ENCODE results near the gene ANO2. TPM values are rescaled to one million over a fixed set of nuclear protein-coding genes. Genes with fewer than 3 reads are reported as not detected.

Gene ANO2
- 1 to 10 TPM in 1 of 4 donors, under 1 TPM in 1, not detected in 2; 0.31 to 6.2 TPM for polyA plus RNA-seq
- long read RNA-seq, donor 1: 0 reads
- long read RNA-seq, donor 2: 0 reads
- long read RNA-seq, donor 3: 0 reads
- long read RNA-seq, donor 4: 0 reads
- long read RNA-seq, donor 5: 0 reads
- long read RNA-seq, donor 6: 0 reads
- long read RNA-seq, donor 7: 0 reads
- long read RNA-seq, donor 8: 0 reads
- long read RNA-seq, donor 9: 0 reads
- long read RNA-seq, donor 10: 0 reads

GRCh38 chr12:5945071-5946008 lies at the start of gene ANO2:
ANO2 (minus strand) TSS chr12:5945259; CDS start chr12:5945217, 42 bp downstream.
- Histone ChIP-seq H3K27ac (ENCODE audit: low read depth in 1 of 3, low read length in 2 of 3) (no peak within 1 kb of the TSS), H3K27me3 (ENCODE audit: control insufficient read depth in 3 of 3, insufficient read depth in 3 of 3, low read length in 3 of 3) (peaks cover 13 to 54% (median 22%) of the 10 kb centered on the region in 3 donors), H3K4me3 (ENCODE audit: low read depth in 1 of 3, low read length in 3 of 3) (peak within 1 kb of the TSS in 1 of 3 donors; percentile 25), H3K9me3 (ENCODE audit: control insufficient read depth in 2 of 2, insufficient read depth in 1 of 2, low read depth in 1 of 2, low read length in 1 of 2) (no peaks in the 10 kb centered on the region), H3K4me1 (ENCODE audit: control insufficient read depth in 3 of 3, insufficient read depth in 2 of 3, low read depth in 1 of 3, low read length in 2 of 3) (peaks cover 0 to 2% (median 0%) of the 10 kb centered on the region in 3 donors), H3K36me3 (ENCODE audit: control insufficient read depth in 3 of 3, insufficient read depth in 2 of 3, low read depth in 1 of 3, low read length in 3 of 3) (no peaks in the 10 kb centered on the region)
- DNase-seq (peak in 1 of 2 donors; percentile 36), FAIRE-seq (no peak)
- WGBS, 3 donors: 5 to 7% (median 7%) methylated on average over 52 to 66 of the region's 66 CpGs

GRCh38 chr12:5989621-5990020 lies 44.6 kb upstream of the ANO2 start:
- DNase-seq (no peak), FAIRE-seq (no peak)
- Histone ChIP-seq H3K4me1 (ENCODE audit: control insufficient read depth in 3 of 3, insufficient read depth in 2 of 3, low read depth in 1 of 3, low read length in 2 of 3) (no peaks in the 10 kb centered on the region), H3K36me3 (ENCODE audit: control insufficient read depth in 3 of 3, insufficient read depth in 2 of 3, low read depth in 1 of 3, low read length in 3 of 3) (no peaks in the 10 kb centered on the region), H3K27me3 (ENCODE audit: control insufficient read depth in 3 of 3, insufficient read depth in 3 of 3, low read length in 3 of 3) (no peaks in the 10 kb centered on the region), H3K27ac (ENCODE audit: low read depth in 1 of 3, low read length in 2 of 3) (no peak overlapping the region), H3K9me3 (ENCODE audit: control insufficient read depth in 2 of 2, insufficient read depth in 1 of 2, low read depth in 1 of 2, low read length in 1 of 2) (no peaks in the 10 kb centered on the region), H3K4me3 (ENCODE audit: low read depth in 1 of 3, low read length in 3 of 3) (no peak overlapping the region)
- WGBS, 3 donors: 87 to 90% (median 89%) methylated on average over 3 of the region's 3 CpGs

- H3K4me3 ChIP-seq (ENCODE audit: low read depth in 1 of 3, low read length in 3 of 3): no peak overlapping the region
- DNase-seq (peak; percentile 73 to 85), FAIRE-seq (no peak)
- 4 to 5% (median 4%) methylated on average over 10 of the region's 10 CpGs for WGBS, 3 donors
- no peaks in the 10 kb centered on the region for H3K4me1 ChIP-seq (ENCODE audit: control insufficient read depth in 3 of 3, insufficient read depth in 2 of 3, low read depth in 1 of 3, low read length in 2 of 3)
- no peak overlapping the region for H3K27ac ChIP-seq (ENCODE audit: low read depth in 1 of 3, low read length in 2 of 3)
- no peaks in the 10 kb centered on the region for H3K9me3 ChIP-seq (ENCODE audit: control insufficient read depth in 2 of 2, insufficient read depth in 1 of 2, low read depth in 1 of 2, low read length in 1 of 2)
- H3K27me3 ChIP-seq (ENCODE audit: control insufficient read depth in 3 of 3, insufficient read depth in 3 of 3, low read length in 3 of 3): no peaks in the 10 kb centered on the region
- no peaks in the 10 kb centered on the region for H3K36me3 ChIP-seq (ENCODE audit: control insufficient read depth in 3 of 3, insufficient read depth in 2 of 3, low read depth in 1 of 3, low read length in 3 of 3)
Observed at GRCh38 chr12:5988659-5989116, 43.6 kb upstream of the ANO2 start.

DNA sequence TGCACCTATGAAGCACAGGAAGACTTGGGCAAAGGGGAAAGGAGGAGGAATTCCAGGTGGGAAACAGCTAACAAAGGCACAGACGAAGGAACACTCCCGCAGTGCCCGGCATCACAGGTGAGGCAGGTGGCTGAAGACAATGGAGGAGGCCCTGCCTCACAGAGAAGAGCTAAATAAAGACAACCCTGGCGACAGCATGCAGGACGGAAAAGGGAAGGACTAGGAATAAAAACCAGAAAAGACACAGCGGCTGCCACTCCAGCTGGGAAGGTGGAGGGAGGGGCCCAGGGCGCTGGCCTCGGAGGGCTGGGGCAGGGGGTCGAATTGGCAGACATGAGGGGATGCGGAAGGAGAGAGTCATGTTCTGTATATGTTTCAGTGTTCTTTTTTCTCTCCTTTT lies 43.0 kb upstream of the ANO2 start:
- DNase-seq (no peak), FAIRE-seq (no peak)
- Histone ChIP-seq H3K27me3 (ENCODE audit: control insufficient read depth in 3 of 3, insufficient read depth in 3 of 3, low read length in 3 of 3) (no peaks in the 10 kb centered on the region), H3K4me1 (ENCODE audit: control insufficient read depth in 3 of 3, insufficient read depth in 2 of 3, low read depth in 1 of 3, low read length in 2 of 3) (no peaks in the 10 kb centered on the region), H3K9me3 (ENCODE audit: control insufficient read depth in 2 of 2, insufficient read depth in 1 of 2, low read depth in 1 of 2, low read length in 1 of 2) (no peaks in the 10 kb centered on the region), H3K36me3 (ENCODE audit: control insufficient read depth in 3 of 3, insufficient read depth in 2 of 3, low read depth in 1 of 3, low read length in 3 of 3) (no peaks in the 10 kb centered on the region), H3K27ac (ENCODE audit: low read depth in 1 of 3, low read length in 2 of 3) (no peak overlapping the region), H3K4me3 (ENCODE audit: low read depth in 1 of 3, low read length in 3 of 3) (no peak overlapping the region)
- WGBS, 3 donors: 62 to 68% (median 64%) methylated on average over 10 of the region's 10 CpGs

GRCh38 chr12:5987573-5987972 lies 42.5 kb upstream of the ANO2 start:
- H3K9me3 ChIP-seq (ENCODE audit: control insufficient read depth in 2 of 2, insufficient read depth in 1 of 2, low read depth in 1 of 2, low read length in 1 of 2): no peaks in the 10 kb centered on the region
- no peak overlapping the region for H3K27ac ChIP-seq (ENCODE audit: low read depth in 1 of 3, low read length in 2 of 3)
- H3K4me3 ChIP-seq (ENCODE audit: low read depth in 1 of 3, low read length in 3 of 3): no peak overlapping the region
- H3K27me3 ChIP-seq (ENCODE audit: control insufficient read depth in 3 of 3, insufficient read depth in 3 of 3, low read length in 3 of 3): no peaks in the 10 kb centered on the region
- WGBS, 3 donors: 76 to 86% (median 80%) methylated on average over 5 of the region's 5 CpGs
- no peak for FAIRE-seq
- H3K36me3 ChIP-seq (ENCODE audit: control insufficient read depth in 3 of 3, insufficient read depth in 2 of 3, low read depth in 1 of 3, low read length in 3 of 3): no peaks in the 10 kb centered on the region
- H3K4me1 ChIP-seq (ENCODE audit: control insufficient read depth in 3 of 3, insufficient read depth in 2 of 3, low read depth in 1 of 3, low read length in 2 of 3): no peaks in the 10 kb centered on the region
- no peak for DNase-seq

GRCh38 chr12:5985471-5985870 lies 40.4 kb upstream of the ANO2 start:
- H3K9me3 ChIP-seq (ENCODE audit: control insufficient read depth in 2 of 2, insufficient read depth in 1 of 2, low read depth in 1 of 2, low read length in 1 of 2): no peaks in the 10 kb centered on the region
- H3K27ac ChIP-seq (ENCODE audit: low read depth in 1 of 3, low read length in 2 of 3): no peak overlapping the region
- H3K36me3 ChIP-seq (ENCODE audit: control insufficient read depth in 3 of 3, insufficient read depth in 2 of 3, low read depth in 1 of 3, low read length in 3 of 3): no peaks in the 10 kb centered on the region
- no peak for DNase-seq
- H3K4me3 ChIP-seq (ENCODE audit: low read depth in 1 of 3, low read length in 3 of 3): no peak overlapping the region
- FAIRE-seq: no peak
- WGBS, 3 donors: 42 to 65% (median 59%) methylated on average over 8 of the region's 8 CpGs
- no peaks in the 10 kb centered on the region for H3K4me1 ChIP-seq (ENCODE audit: control insufficient read depth in 3 of 3, insufficient read depth in 2 of 3, low read depth in 1 of 3, low read length in 2 of 3)
- no peaks in the 10 kb centered on the region for H3K27me3 ChIP-seq (ENCODE audit: control insufficient read depth in 3 of 3, insufficient read depth in 3 of 3, low read length in 3 of 3)

- H3K27me3 ChIP-seq (ENCODE audit: control insufficient read depth in 3 of 3, insufficient read depth in 3 of 3, low read length in 3 of 3): no peaks in the 10 kb centered on the region
- H3K4me1 ChIP-seq (ENCODE audit: control insufficient read depth in 3 of 3, insufficient read depth in 2 of 3, low read depth in 1 of 3, low read length in 2 of 3): no peaks in the 10 kb centered on the region
- DNase-seq (no peak), FAIRE-seq (no peak)
- no peak overlapping the region for H3K4me3 ChIP-seq (ENCODE audit: low read depth in 1 of 3, low read length in 3 of 3)
- H3K27ac ChIP-seq (ENCODE audit: low read depth in 1 of 3, low read length in 2 of 3): no peak overlapping the region
- no peaks in the 10 kb centered on the region for H3K9me3 ChIP-seq (ENCODE audit: control insufficient read depth in 2 of 2, insufficient read depth in 1 of 2, low read depth in 1 of 2, low read length in 1 of 2)
- no peaks in the 10 kb centered on the region for H3K36me3 ChIP-seq (ENCODE audit: control insufficient read depth in 3 of 3, insufficient read depth in 2 of 3, low read depth in 1 of 3, low read length in 3 of 3)
- 67 to 78% (median 71%) methylated on average over 9 of the region's 9 CpGs for WGBS, 3 donors
Observed at GRCh38 chr12:5984873-5985272, 39.8 kb upstream of the ANO2 start.

DNA sequence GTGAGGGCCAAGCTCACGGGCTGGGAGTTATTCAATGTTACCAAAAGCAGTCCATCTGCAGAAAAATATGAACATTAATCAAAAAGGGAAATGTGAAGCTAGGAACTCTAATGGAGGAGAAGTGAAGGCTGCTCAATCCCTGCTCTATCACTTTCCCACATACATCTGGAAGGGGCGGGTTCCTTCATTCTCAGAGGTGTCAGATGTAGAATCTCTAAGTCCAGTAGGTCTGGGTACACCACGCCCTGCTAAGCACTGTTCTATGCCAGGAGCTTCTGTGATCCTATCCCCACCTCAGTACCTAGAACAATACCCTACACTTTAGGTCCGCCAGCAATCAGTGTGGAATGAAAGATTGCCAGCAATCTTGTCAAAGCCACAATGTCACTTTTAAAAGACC lies 37.0 kb upstream of the ANO2 start:
- no peaks in the 10 kb centered on the region for H3K4me1 ChIP-seq (ENCODE audit: control insufficient read depth in 3 of 3, insufficient read depth in 2 of 3, low read depth in 1 of 3, low read length in 2 of 3)
- no peaks in the 10 kb centered on the region for H3K36me3 ChIP-seq (ENCODE audit: control insufficient read depth in 3 of 3, insufficient read depth in 2 of 3, low read depth in 1 of 3, low read length in 3 of 3)
- DNase-seq (no peak), FAIRE-seq (no peak)
- H3K27ac ChIP-seq (ENCODE audit: low read depth in 1 of 3, low read length in 2 of 3): no peak overlapping the region
- no peaks in the 10 kb centered on the region for H3K9me3 ChIP-seq (ENCODE audit: control insufficient read depth in 2 of 2, insufficient read depth in 1 of 2, low read depth in 1 of 2, low read length in 1 of 2)
- 64 to 78% (median 69%) methylated on average over 4 of the region's 4 CpGs for WGBS, 3 donors
- no peak overlapping the region for H3K4me3 ChIP-seq (ENCODE audit: low read depth in 1 of 3, low read length in 3 of 3)
- H3K27me3 ChIP-seq (ENCODE audit: control insufficient read depth in 3 of 3, insufficient read depth in 3 of 3, low read length in 3 of 3): no peaks in the 10 kb centered on the region

All from small intestine (tissue), 16 donors.